MM.1S (cell line): ENCODE measurements around the gene CUBN.

Source experiments
- DNase-seq: peaks from one replicate; pipeline ENCODE4 v3.0.0-alpha.2; 2015
- H2AFZ ChIP-seq: fragments of 300-600 bp; sonication (generic); 2 replicates; pipeline ENCODE4 v1.6.0; 2016; ENCODE audit warnings: antibody characterized with exemption, low read length
- H3F3A ChIP-seq: fragments of 300-600 bp; sonication (generic); 2 replicates; pipeline ENCODE4 v1.6.1; 2016; ENCODE audit warnings: mild to moderate bottlenecking, antibody characterized with exemption, low read length, moderate library complexity, mixed read lengths; ENCODE audit not compliant: insufficient read depth
- H3K27ac ChIP-seq: fragments of 300-600 bp; sonication (generic); 2 replicates; pipeline ENCODE4 v1.5.1; 2016; ENCODE audit warnings: mild to moderate bottlenecking, low read length
- H3K27me3 ChIP-seq: fragments of 300-600 bp; sonication (generic); replicated peaks from 2 replicates; pipeline ENCODE4 v1.6.0; 2016; ENCODE audit warnings: low read length; ENCODE audit not compliant: insufficient read depth
- H3K36me3 ChIP-seq: fragments of 300-600 bp; sonication (generic); replicated peaks from 2 replicates; pipeline ENCODE4 v1.6.1; 2016; ENCODE audit warnings: mild to moderate bottlenecking, low read length, mixed read lengths; ENCODE audit not compliant: insufficient read depth
- H3K4me1 ChIP-seq: fragments of 300-600 bp; sonication (generic); 2 replicates; pipeline ENCODE4 v1.6.1; 2016; ENCODE audit warnings: low read length, mixed read lengths
- H3K4me2 ChIP-seq: fragments of 300-600 bp; sonication (generic); 2 replicates; pipeline ENCODE4 v1.6.0; 2016; ENCODE audit warnings: low read depth, low read length
- H3K4me3 ChIP-seq: fragments of 300-600 bp; sonication (generic); 2 replicates; pipeline ENCODE4 v1.5.1; 2016; ENCODE audit warnings: low read length, mixed read lengths
- H3K79me2 ChIP-seq: fragments of 300-600 bp; sonication (generic); 2 replicates; pipeline ENCODE4 v1.6.1; 2016; ENCODE audit warnings: mixed run types, low read length, mixed read lengths
- H3K9ac ChIP-seq: fragments of 300-600 bp; sonication (generic); 2 replicates; pipeline ENCODE4 v1.6.1; 2016; ENCODE audit warnings: low read length, mixed read lengths
- H3K9me2 ChIP-seq: fragments of 300-600 bp; sonication (generic); replicated peaks from 2 replicates; pipeline ENCODE4 v1.6.1; 2016; ENCODE audit warnings: mild to moderate bottlenecking, low read length, mixed read lengths; ENCODE audit not compliant: insufficient read depth
- H3K9me3 ChIP-seq: fragments of 300-600 bp; sonication (generic); replicated peaks from 2 replicates; pipeline ENCODE4 v1.6.1; 2016; ENCODE audit warnings: mild to moderate bottlenecking, low read length, mixed read lengths; ENCODE audit not compliant: insufficient read depth
- H4K20me1 ChIP-seq: fragments of 300-600 bp; sonication (generic); 2 replicates; pipeline ENCODE4 v1.6.1; 2016; ENCODE audit warnings: mild to moderate bottlenecking, low read length, moderate library complexity, mixed read lengths; ENCODE audit not compliant: insufficient read depth
- CTCF ChIP-seq: fragments of 300-600 bp; sonication (generic); IDR thresholded peaks from 2 replicates; pipeline ENCODE4 v1.5.1; 2016; ENCODE audit warnings: antibody characterized with exemption, low read length, mixed read lengths
- EZH2 ChIP-seq: fragments of 300-600 bp; sonication (generic); optimal IDR thresholded peaks from 2 replicates; pipeline ENCODE3; 2017; ENCODE audit warnings: low read depth, mild to moderate bottlenecking, antibody characterized with exemption, low read length, mixed read lengths
- EZH2phosphoT487 ChIP-seq: fragments of 300-600 bp; sonication (generic); IDR thresholded peaks from 2 replicates; pipeline ENCODE4 v1.6.1; 2018; ENCODE audit warnings: antibody characterized with exemption, low read length

CUBN gene

DNA sequence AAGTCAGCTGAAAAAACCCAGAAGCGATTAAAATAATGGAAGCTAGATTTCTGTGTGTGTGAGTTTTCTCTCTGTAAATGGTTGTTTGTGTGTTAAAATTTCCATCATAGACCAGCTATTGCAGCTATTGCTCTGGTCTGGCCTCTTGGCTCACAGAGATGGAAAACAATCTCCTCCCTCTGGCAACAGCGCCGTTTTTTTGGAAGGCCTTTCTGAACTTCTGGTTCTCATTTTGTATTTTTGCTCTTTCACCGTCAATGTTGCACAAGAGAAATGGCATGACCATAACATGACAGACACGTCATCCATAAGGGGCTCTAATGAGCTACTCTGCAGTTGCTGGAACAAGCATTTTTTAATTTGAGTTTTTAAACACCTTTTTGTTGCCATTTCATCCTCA, 91.0 kb downstream of the CUBN start:
- H2AFZ ChIP-seq = no peak overlapping the region
- H3K9me3 ChIP-seq = no peaks in the 10 kb centered on the region
- TF ChIP-seq EZH2phosphoT487 (no peak), CTCF (no peak), EZH2 (no peak)
- no peak for DNase-seq
- no peaks in the 10 kb centered on the region for H3F3A ChIP-seq
- H3K9ac ChIP-seq = no peak overlapping the region
- no peak overlapping the region for H3K27ac ChIP-seq
- no peak overlapping the region for H3K4me3 ChIP-seq
- no peaks in the 10 kb centered on the region for H3K9me2 ChIP-seq
- no peaks in the 10 kb centered on the region for H3K27me3 ChIP-seq
- H4K20me1 ChIP-seq = no peaks in the 10 kb centered on the region
- no peaks in the 10 kb centered on the region for H3K79me2 ChIP-seq
- H3K36me3 ChIP-seq = no peaks in the 10 kb centered on the region
- peaks cover 4% of the 10 kb centered on the region; the same call in 1 of the 2 replicates for H3K4me1 ChIP-seq
- no peak overlapping the region for H3K4me2 ChIP-seq

- no peaks in the 10 kb centered on the region for H4K20me1 ChIP-seq
- H3K9me2 ChIP-seq = no peaks in the 10 kb centered on the region
- peaks cover 10% of the 10 kb centered on the region; the same call in 1 of the 2 replicates for H3K4me1 ChIP-seq
- H3K9ac ChIP-seq = no peak overlapping the region
- H3K27me3 ChIP-seq = no peaks in the 10 kb centered on the region
- no peaks in the 10 kb centered on the region for H3F3A ChIP-seq
- H3K79me2 ChIP-seq = no peaks in the 10 kb centered on the region
- TF ChIP-seq EZH2 = no peak
- no peak for TF ChIP-seq CTCF
- TF ChIP-seq EZH2phosphoT487 = no peak
- H3K9me3 ChIP-seq = no peaks in the 10 kb centered on the region
- H3K4me2 ChIP-seq = no peak overlapping the region
- H2AFZ ChIP-seq = no peak overlapping the region
- H3K4me3 ChIP-seq = no peak overlapping the region
- no peak overlapping the region for H3K27ac ChIP-seq
- no peak for DNase-seq
- H3K36me3 ChIP-seq = no peaks in the 10 kb centered on the region
These were observed 91.7 kb downstream of the CUBN start for GRCh38 chr10:17037910-17038309.

- Histone ChIP-seq H2AFZ (no peak overlapping the region), H3K36me3 (no peaks in the 10 kb centered on the region), H4K20me1 (no peaks in the 10 kb centered on the region), H3K4me2 (no peak overlapping the region), H3K9ac (no peak overlapping the region), H3K9me2 (no peaks in the 10 kb centered on the region), H3K27me3 (no peaks in the 10 kb centered on the region), H3K4me3 (no peak overlapping the region), H3F3A (no peaks in the 10 kb centered on the region), H3K79me2 (no peaks in the 10 kb centered on the region), H3K9me3 (no peaks in the 10 kb centered on the region), H3K27ac (no peak overlapping the region), H3K4me1 (peaks cover 10% of the 10 kb centered on the region; the same call in 1 of the 2 replicates)
- TF ChIP-seq CTCF (no peak), EZH2 (no peak), EZH2phosphoT487 (no peak)
- DNase-seq = no peak
These were observed 94.2 kb downstream of the CUBN start for GRCh38 chr10:17035446-17035845.
